Cardiac septum (tissue), 1 donor: ENCODE data around the gene GPR62. TPM values are rescaled to one million over a fixed set of nuclear protein-coding genes. Genes with fewer than 3 reads are reported as not detected.
"Not testable (repeated sequence)": the region's sequence is repeated elsewhere in the genome, so short reads cannot be mapped to it uniquely, and the experiment has no call there.

Experiments used
- DNase-seq: peaks from one replicate; pipeline ENCODE4 v3.0.0-alpha.2; 2020; ENCODE audit warnings: low spot score
- intact Hi-C: fragments of 100-400 bp; cut with DNase I; formaldehyde crosslinking; loops from one replicate; pipeline ENCODE4 v1.14.0; 2022
- long read RNA-seq: library from polyadenylated mRNA; unstranded; transcript quantifications from one replicate; pipeline ENCODE4 v2.0.0, GENCODE V29; 2021
- total RNA-seq: library from RNA; stranded (reverse); fragmentation: NEBNext Ultra II Directional; extraction: Animal tissue kit (Norgen Biotek cat#: 25700); gene quantifications from one replicate; pipeline ENCODE4 v1.2.1, GENCODE V29; 2021
- donor health status: DM: no; HTN: no; CAD: no.

GPR62 gene, protein sequence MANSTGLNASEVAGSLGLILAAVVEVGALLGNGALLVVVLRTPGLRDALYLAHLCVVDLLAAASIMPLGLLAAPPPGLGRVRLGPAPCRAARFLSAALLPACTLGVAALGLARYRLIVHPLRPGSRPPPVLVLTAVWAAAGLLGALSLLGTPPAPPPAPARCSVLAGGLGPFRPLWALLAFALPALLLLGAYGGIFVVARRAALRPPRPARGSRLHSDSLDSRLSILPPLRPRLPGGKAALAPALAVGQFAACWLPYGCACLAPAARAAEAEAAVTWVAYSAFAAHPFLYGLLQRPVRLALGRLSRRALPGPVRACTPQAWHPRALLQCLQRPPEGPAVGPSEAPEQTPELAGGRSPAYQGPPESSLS
- 0.16 TPM for total RNA-seq
- long read RNA-seq, partial matches to known transcripts: 0 of 1 reads
- long read RNA-seq, other reads (novel, unspliced or antisense): 0 of 1 reads

DNA sequence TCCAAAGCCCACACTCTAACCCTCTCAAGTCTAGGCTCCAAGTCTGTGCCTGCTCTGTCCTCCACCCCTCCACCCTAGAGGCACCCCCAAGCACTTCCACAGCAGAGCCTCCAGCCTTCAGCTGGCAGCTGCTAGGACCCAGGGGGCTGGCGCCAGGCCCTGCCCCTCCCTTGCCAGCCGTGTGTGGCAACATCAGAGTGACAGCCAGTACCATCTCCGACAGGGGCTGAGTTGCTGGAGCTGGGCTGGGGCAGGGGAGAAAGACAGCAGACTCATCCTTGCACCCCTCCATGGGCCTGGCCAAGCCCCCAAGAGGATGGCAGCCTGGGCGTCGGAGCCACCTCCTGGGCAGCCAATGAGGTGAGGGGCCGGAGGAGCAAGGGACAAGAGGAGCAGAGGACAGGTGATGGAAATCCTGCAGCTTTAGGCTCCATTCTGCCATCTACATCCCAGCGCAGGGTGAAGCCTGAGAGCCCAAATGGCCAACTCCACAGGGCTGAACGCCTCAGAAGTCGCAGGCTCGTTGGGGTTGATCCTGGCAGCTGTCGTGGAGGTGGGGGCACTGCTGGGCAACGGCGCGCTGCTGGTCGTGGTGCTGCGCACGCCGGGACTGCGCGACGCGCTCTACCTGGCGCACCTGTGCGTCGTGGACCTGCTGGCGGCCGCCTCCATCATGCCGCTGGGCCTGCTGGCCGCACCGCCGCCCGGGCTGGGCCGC lies at the start of gene GPR62:
GPR62 (plus strand) TSS at position 207 of the 718 bp plus-strand sequence; CDS start at position 479, 272 bp downstream.
- intact Hi-C loops: no loop called here
- DNase-seq: no peak

DNA sequence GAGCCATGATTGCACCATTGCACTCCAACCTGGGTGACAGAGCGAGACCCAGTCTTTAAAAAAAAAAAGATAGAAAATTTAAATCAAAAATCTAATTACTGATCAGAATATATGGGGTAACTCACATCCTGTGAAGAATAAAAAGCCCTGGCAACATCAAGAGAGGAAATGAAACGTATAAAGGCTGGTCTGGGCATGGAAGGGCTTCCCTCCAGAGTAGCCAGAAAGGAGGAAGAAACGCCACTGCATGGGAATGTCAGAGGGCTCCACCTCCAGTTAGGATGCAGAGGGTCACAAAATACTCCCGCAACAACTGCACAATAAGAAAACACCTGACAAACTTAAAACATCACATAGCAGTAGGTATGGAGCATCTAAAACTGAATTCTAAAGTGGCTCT lies 47.2 kb upstream of the GPR62 start:
- intact Hi-C loops: no loop called here
- no peak for DNase-seq

DNA sequence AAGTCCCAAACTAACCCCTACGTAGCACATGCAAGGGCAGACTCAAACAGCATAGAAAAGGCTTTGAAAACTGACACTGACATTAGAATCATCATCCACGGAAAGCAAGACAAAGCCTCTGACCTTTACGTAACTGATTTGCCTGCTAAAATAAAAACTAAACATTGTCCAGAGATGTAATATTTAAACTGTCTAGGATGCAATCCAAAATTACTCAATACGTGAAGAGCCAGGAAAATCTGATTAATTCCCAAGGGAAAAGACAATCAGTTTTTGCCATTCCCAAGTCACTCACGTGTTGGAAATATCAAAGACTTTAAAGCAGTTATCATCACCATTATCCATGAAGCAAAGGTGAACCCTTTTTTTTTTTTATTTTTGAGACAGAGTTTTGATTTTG lies 38.8 kb upstream of the GPR62 start:
- intact Hi-C loops: no loop called here
- no peak for DNase-seq

DNA sequence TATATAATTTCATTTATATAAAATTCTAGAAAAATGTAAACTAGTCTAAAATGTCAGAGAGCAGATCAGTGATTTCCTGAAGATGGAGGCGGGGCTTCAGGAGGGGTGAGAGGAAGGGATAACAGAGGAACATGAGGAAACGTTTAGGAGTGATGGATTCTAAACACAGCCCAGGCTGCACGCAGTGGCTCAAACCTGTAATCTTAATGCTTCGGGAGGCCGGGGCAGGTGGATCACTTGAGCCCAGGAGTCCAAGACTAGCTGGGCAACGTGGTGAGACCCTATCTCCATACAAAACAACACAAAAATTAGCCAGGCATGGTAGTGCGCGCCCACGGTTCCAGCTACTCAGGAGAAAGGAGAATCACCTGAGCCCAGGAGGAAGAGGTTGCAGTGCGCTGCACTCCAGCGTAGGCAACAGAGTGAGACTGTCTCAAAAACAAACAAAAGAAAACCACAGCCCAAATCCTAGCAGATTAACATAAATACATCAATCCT lies 34.1 kb upstream of the GPR62 start:
- intact Hi-C loops: no loop called here
- DNase-seq: no peak

DNA sequence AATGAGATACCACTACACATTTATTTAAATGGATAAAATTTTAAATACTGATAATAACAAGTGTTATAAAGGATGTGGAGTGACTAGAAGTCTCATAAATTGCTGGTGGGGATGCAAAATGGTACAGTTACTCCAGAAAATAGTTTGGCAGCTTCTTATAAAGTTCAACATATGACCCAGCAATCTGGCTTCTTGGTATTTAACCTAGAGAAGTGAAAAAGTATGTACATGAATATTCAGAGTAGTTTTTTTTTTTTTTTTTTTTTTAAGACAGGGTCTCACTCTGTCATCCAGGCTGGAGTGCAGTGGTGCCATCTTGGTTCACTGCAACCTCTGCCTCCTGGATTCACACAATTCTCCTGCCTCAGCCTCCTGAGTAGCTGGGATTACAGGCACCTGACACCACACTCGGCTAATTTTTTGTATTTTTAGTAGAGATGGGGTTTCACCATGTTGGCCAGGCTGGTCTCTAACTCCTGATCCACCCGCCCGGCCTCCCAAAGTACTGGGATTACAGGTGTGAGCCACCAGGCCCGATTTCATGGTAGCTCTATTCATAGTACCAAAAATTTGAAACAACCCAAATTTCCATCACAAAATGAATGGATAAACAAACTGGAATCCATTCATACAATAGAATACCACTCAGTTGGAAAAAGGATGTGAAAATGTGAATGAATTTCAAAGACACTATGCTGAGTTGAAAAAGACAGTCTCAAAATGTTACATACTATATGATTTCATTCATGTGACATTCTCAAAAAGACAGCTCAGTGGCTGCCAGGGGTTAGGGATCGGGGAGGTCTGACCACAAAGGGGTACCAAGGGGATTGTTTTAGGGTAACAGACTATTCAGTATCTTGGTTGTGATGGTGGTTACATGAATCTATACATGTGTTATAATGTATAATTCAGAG lies 27.9 kb upstream of the GPR62 start:
- intact Hi-C loops: no loop called here
- DNase-seq: no peak

DNA sequence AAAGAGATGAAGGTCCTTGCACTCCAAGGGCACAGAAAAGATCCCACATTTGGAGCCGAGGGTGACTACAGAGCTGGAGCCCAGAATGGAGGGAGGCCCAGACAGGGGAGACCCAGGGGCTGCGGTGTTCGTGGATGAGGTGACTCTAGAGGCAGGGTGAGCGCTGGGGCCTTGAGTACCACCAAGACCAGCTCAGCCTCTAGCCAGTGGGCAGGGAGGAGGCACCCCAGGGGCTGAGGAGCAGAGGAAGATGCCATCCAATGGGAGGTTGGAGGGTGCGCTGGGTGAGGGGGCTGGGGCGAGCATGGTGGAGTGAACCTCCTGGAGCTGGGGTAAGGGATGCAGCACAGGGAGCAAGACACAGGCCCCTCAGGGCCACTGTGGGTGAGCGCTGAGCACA lies 26.7 kb upstream of the GPR62 start:
- intact Hi-C loops: no loop called here
- no peak for DNase-seq

DNA sequence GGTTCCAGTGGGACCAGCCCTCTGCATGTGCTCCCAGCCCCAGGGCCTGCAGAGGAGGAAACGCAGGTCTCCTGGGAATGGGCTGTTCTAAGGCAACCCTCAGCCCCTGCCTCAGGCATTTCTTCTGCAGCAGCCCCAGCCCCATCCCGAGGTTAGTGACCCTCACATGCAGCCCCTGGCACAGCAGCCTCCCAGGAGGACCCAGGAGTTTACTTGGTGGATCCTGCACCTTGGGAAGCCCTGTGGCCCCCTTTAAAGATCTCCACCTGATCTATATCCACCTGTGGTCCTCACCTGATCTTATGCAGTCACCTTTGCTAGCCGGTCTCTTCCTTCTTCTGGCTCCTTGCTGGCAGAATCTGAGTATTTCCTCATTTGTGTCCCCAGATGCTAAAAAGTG lies 26.2 kb upstream of the GPR62 start:
- intact Hi-C loops, DNase-seq: not testable (repeated sequence)

DNA sequence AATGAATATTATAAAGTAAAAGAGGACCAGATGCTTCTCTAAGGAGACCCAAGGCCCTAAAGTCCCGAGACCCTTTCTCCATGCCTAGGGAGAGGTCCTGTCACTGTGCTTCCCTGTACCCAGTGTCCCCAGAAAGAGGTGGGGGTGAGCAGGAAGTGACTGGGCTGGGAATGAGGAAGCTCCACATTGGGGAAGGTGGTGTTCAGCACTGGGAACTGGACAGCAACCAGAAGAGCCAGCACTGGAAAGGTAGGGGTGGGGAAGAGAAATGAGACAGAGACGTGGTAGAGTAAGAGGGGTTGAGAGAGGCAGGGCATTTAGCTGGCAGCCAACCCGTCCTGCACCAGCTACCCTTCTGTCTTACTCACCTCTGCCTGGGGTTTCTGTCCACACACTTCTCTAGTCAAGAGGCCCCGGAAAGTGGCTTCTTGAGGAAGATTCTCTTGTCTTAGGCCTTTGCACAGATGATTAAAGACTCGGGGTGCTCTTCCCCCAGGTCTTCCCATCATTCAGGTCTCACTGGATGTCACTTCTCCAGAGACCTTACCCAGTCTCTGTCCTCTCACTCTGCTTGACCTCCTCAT lies 25.7 kb upstream of the GPR62 start:
- no peak for DNase-seq

DNA sequence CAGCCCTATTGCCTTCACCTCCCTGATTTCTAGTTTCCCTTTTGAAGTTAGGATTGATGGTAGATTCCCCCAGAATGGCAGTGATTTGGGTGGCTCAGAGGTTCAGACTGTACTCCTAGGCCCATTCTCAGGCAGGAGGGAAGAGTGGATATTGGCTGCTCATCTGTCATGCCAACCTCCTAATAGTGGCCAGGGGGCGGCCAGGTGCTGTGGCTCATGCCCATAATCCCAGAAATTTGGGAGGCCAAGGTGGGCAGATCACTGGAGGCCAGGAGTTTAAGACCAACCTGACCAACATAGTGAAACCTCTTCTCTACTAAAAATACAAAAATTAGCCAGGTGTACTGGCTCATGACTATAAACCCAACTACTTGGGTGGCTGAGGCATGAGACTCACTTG lies 24.7 kb upstream of the GPR62 start:
- intact Hi-C loops: no loop called here
- DNase-seq: no peak

More for the DNA sequence above, 25.7 kb upstream of the GPR62 start:
- intact Hi-C loops: no loop called here

DNA sequence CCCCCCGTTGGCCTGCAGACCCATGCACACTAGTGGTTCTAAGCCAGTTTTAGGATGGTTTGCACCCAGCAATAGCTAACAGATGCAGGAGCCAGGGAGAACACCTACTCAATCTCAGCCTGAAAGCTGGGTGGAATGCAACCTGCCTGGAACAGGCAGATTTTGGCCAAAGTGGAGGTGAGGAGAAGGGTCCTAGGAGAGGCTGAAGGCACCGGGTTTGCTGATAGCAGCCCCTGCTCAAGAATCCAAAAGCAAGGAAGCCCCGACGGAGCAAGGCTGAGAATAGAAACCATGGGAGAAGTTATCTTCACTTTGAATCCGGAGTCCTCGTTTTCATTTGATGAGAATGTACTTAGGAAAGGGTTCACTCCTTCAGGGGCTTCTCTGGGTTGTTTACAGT lies 23.4 kb upstream of the GPR62 start:
- intact Hi-C loops: no loop called here

DNA sequence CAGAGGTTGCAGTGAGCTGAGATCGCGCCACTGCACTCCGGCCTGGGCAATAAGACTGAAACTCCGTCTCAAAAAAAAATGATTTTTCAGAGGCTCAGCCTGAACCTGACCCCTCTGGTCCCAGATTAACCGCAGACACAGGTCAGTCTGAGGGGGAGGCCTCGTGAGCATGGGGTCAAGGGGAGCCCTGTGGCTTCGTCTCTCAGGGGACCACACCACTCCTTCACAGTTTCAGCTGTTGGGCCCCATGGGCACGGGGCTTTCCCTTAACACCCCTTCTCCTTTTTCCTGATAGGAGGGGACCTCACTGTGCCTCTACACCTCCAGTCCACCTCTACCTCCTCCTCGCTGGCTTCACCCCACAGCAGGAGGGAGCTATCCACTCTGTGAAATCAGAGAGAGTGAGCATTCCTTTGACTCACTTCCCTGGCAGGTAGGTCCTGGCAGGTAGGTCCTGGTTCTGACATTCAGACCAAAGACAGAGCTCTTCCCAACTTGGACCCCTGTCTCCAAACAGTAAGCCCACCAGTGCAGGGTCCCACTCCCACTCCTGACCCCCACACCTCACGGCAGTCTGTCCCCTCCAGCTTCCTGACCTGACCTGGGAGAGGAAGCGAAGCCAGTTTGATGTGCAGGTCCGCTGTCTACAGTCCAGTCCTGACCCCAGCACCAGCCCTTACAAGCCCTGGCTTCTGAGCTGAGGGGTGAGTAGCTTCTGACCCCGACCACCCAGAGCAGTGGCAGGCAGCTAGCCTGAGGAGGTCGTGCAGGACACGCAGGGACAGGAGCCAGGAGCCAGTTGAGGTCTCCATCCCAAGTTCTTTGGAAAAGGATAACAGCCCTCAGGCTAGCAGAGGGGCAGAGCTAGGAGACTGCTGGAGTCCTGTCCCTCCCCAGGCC lies 22.5 kb upstream of the GPR62 start:
- DNase-seq: no peak
- intact Hi-C loops: no loop called here

More for the DNA sequence above, 23.4 kb upstream of the GPR62 start:
- DNase-seq: no peak

DNA sequence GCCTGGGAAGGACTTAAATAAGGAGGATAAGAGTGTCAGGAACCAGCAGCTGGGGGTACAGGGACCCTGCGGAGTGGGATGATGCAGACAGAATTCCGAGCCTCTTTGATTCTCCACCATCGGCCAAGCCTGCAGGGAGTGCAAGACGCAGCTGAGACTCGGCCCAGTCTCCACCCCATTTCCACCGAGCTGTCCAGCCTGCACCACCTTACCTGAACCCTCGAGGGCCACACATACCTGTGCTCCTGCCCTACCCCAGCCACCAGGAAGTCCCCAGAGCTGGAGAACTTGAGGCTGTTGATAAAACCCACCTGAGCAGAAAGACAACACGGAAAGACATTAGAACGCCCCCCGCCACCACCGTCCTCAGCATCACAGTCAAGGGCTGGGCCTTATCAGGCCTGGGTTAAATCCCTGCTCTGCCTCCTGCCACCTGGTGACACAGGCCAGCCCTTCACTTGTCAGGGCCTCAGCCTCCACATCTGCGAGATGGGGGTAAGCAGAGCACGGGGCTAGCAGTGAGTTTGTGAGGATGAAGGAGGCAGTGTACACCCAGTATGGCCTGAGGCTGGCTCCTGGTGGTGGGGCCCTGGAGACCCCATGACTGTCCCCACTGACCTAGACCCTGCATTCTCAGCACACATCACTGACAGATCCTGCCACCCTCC lies 21.6 kb upstream of the GPR62 start:
- intact Hi-C loops: no loop called here
- DNase-seq: no peak

DNA sequence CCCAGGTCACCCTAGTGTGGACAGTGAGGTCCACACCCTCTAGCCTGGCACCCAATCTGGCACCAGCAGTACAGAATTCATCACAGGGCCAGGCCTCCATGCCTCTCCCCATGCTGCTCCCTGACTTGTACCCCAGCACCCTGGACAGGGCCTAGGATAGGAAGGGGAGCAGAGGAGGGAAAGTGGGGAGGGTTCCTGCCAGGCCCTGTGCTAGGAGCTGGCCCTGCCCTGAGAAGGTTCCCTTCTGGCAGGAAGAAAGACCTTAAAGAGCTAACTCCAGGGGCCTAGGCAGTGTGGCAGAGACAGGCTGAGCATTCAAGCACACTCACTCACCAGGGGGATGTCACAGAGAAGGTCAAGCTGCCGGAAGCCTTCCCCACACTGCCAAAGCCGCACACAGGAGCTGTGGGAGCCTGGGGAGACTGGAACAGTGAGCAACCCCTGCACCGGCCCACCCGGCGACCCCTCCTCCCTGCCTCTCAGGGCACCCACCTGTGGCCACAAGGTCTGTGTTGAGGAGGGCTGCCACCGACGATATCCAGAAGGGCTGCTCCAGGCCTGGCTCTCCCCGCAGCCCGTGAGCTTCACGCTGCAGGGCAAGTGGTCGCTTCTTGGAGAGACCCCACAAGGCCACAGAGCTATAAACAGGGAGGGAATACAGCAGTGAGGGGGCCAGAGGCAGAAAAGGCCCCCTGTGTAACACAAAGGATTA lies 20.9 kb upstream of the GPR62 start:
- intact Hi-C loops: no loop called here
- DNase-seq: no peak

DNA sequence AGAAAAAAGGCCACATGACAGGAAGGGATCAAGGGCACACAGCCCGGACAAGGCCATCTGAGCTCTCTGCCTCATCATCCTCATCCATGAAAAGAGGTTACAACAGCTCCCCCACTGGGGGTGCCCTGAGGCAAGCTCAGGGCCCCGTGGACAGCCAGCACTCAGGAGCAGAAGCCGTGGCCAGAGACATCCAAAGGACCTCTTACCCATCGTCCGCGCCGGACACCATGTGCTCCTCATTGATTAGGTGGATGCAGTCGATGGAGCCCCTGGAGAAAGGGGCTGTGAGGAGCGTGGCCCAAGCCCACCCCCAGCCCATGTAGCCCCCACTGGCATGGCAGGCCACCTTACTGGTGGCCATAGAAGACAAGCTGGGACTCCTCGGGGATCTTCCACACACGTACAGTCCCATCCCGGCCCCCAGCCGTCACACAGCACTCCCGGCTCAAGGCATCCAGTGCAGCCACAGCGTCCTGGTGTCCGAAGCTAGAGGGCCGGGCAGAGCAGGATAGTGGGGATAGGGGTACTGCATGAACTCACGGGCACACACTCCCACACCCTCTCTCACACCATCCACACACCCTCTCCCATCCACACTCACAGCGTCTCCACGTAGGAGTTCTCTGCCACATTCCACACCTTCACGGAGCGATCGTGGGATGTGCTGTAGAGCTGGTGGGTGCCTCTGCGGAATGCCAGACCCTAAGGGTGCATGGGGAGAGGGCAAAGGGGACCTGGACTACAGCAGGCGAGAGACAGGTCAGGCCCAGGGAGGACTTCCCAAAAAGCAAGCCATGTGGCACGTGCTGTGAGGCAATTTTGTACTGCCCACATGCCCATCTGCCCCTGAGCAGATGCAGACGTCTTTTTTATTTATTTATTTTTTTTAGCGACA lies 19.9 kb upstream of the GPR62 start:
- DNase-seq: no peak
- intact Hi-C loops: no loop called here

DNA sequence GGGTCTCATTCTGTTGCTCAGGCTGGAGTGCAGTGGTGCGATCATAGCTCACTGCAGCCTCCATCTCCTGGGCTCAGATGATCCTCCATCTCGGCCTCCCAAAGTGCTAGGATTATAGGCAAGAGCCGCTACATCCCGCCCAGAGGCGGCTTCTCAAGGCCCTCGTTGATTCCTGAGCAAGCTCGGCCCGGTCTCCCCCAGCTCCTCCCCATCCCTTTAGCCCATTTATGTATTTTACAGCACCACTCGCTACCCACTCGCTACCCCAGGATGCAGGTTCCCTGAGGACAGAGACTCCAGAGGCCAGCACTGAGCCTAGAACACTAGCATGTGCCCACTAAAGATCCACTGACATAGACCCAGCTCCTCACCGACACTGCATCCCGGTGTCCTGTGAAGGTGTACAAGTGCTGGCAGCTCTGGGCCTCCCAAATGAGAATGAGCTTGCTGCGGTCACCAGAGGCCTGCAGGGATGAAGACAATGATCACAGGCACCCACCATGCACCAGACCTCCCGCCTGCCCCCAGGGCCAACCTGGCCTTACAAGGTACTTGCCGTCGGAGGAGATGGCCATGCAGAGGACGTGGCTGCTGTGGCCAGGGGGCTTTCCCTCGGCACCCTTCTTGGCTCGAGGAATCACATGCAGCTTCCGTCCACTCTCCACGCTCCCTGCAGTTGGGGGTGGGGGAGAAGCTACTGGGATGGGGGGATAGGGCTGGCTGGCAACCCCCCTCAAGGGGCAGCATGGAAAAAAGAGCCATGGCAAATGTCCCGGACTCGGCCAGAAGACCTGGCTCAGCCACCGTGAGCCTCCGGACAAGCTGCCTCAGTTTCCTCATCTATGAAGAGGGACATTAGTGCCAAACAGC lies 19.1 kb upstream of the GPR62 start:
- no peak for DNase-seq
- intact Hi-C loops: no loop called here
